GM12878 (cell line): Measurements from ENCODE around the gene FSCB. TPM values are rescaled to one million over a fixed set of nuclear protein-coding genes. Genes with fewer than 3 reads are reported as not detected.

ENCODE experiments used
- ATAC-seq: fragments of 200-7000 bp; cut with Tn5 transposase; 3 replicates; pipeline ENCODE4 v1.9.1; 2020; ENCODE audit warnings: mild to moderate bottlenecking, moderate library complexity
- BruUV-seq: library from RNA; stranded (reverse); fragments of 400-500 nt; replicated peaks from 2 replicates; lab custom pipeline; 2021; lab: Mats Ljungman, UMichigan
- CTCF ChIA-PET: fragments of 300-600 bp; sonication (Branson Sonifier 250); formaldehyde crosslinking; extraction: SDS; loops from one replicate; lab custom pipeline; 2021; ENCODE audit warnings: inconsistent platforms; lab: Yijun Ruan, JAX
- POLR2A ChIA-PET: fragments of 350-600 bp; formaldehyde crosslinking; extraction: SDS; loops from one replicate; lab custom pipeline; 2021; ENCODE audit warnings: inconsistent platforms; lab: Charles Lee
- RAD21 ChIA-PET: fragments of 300-600 bp; sonication (Branson Sonifier 250); formaldehyde crosslinking; loops from one replicate; lab custom pipeline; 2023; ENCODE audit warnings: antibody characterized with exemption; ENCODE audit not compliant: unreplicated experiment; lab: Charles Lee
- SMC1A ChIA-PET: fragments of 300-600 bp; sonication (Branson Sonifier 250); formaldehyde crosslinking; loops from one replicate; lab custom pipeline; 2023; ENCODE audit not compliant: unreplicated experiment, uncharacterized antibody; lab: Charles Lee
- DNase-seq: peaks from one replicate; pipeline ENCODE4 v3.0.0-alpha.2; 2011; ENCODE audit warnings: low read depth, low spot score
- FAIRE-seq: peaks from 3 replicates; lab custom pipeline; 2011; peaks lifted over from hg19 to GRCh38; lab: Jason Lieb, UNC
- H2AFZ ChIP-seq: 2 replicates; pipeline ENCODE4 v1.6.0; 2011; ENCODE audit warnings: low read depth, low read length, control low read depth; ENCODE audit not compliant: control insufficient read depth
- H3K27ac ChIP-seq: 2 replicates; pipeline ENCODE4 v1.5.1; 2011; ENCODE audit warnings: control low read depth; ENCODE audit not compliant: control insufficient read depth, insufficient read depth
- H3K27me3 ChIP-seq, 2 experiments: replicated peaks in 1 of 2; 2 replicates each; pipeline versions ENCODE4 v1.6.0 to v1.6.1; 2011; ENCODE audit warnings: low read length in 1 of 2; ENCODE audit not compliant: control insufficient read depth in 2 of 2, insufficient read depth in 2 of 2
- H3K36me3 ChIP-seq, 2 experiments: 2 replicates each; pipeline ENCODE4 v1.5.1; 2011; ENCODE audit warnings: low read length in 1 of 2; ENCODE audit not compliant: control insufficient read depth in 2 of 2, insufficient read depth in 2 of 2
- H3K4me1 ChIP-seq: 2 replicates; pipeline ENCODE4 v1.6.1; 2011; ENCODE audit warnings: mild to moderate bottlenecking, low read length, moderate library complexity, mixed read lengths; ENCODE audit not compliant: control insufficient read depth, insufficient read depth
- H3K4me2 ChIP-seq: 2 replicates; pipeline ENCODE4 v1.6.0; 2011; ENCODE audit warnings: control low read depth; ENCODE audit not compliant: control insufficient read depth, insufficient read depth
- H3K4me3 ChIP-seq: fragments of 200-600 bp; sonication (generic); 2 replicates; pipeline ENCODE4 v1.5.1; 2016
- H3K79me2 ChIP-seq: 2 replicates; pipeline ENCODE4 v1.6.0; 2011; ENCODE audit warnings: low read length; ENCODE audit not compliant: control insufficient read depth, insufficient read depth
- H3K9ac ChIP-seq: 2 replicates; pipeline ENCODE4 v1.8.0; 2011; ENCODE audit warnings: low read length, control low read depth, mixed read lengths; ENCODE audit not compliant: control insufficient read depth, insufficient read depth
- H3K9me3 ChIP-seq: replicated peaks from 3 replicates; pipeline ENCODE4 v1.5.1; 2011; ENCODE audit warnings: mild to moderate bottlenecking, low read length; ENCODE audit not compliant: control insufficient read depth, insufficient read depth
- H4K20me1 ChIP-seq: 2 replicates; pipeline ENCODE4 v1.6.0; 2011; ENCODE audit not compliant: control insufficient read depth, insufficient read depth
- BMI1 ChIP-seq: fragments of 450-650 bp; IDR thresholded peaks from 2 replicates; pipeline ENCODE4 v1.6.1; 2016; ENCODE audit warnings: mild to moderate bottlenecking, moderate library complexity, borderline replicate concordance
- BRCA1 ChIP-seq: IDR thresholded peaks from 2 replicates; pipeline ENCODE4 v1.6.1; 2011; ENCODE audit warnings: low read depth, low read length, improper control_type of control experiment
- CHD4 ChIP-seq: fragments of 200-600 bp; sonication (generic); IDR thresholded peaks from 2 replicates; pipeline ENCODE4 v1.6.1; 2016; ENCODE audit warnings: mild to moderate bottlenecking
- CREM ChIP-seq: IDR thresholded peaks from 2 replicates; pipeline ENCODE4 v1.6.1; 2014; ENCODE audit warnings: antibody characterized with exemption, low read depth
- ESRRA ChIP-seq: IDR thresholded peaks from 2 replicates; pipeline ENCODE4 v1.6.1; 2012; ENCODE audit warnings: mild to moderate bottlenecking, low read length, improper control_type of control experiment
- FOS ChIP-seq: IDR thresholded peaks from 3 replicates; pipeline ENCODE4 v1.6.1; 2011; ENCODE audit warnings: borderline replicate concordance; ENCODE audit not compliant: insufficient read length; ENCODE audit errors: extremely low read depth
- FOXK2 ChIP-seq: fragments of 450-650 bp; IDR thresholded peaks from 2 replicates; pipeline ENCODE4 v1.6.1; 2017; ENCODE audit warnings: mild to moderate bottlenecking, moderate library complexity
- GATAD2B ChIP-seq: fragments of 450-650 bp; conservative IDR thresholded peaks from 2 replicates; pipeline ENCODE4 v1.6.1; 2017; ENCODE audit warnings: low read depth, mild to moderate bottlenecking, moderate library complexity
- HDAC2 ChIP-seq: fragments of 200-600 bp; sonication (generic); IDR thresholded peaks from 2 replicates; pipeline ENCODE4 v1.6.1; 2017
- KDM1A ChIP-seq: fragments of 200-600 bp; sonication (generic); IDR thresholded peaks from 2 replicates; pipeline ENCODE4 v1.6.1; 2016; ENCODE audit warnings: borderline replicate concordance
- MLLT1 ChIP-seq: fragments of 450-650 bp; IDR thresholded peaks from 2 replicates; pipeline ENCODE4 v1.6.1; 2016; ENCODE audit warnings: mild to moderate bottlenecking
- RELA ChIP-seq: fragments of 450-650 bp; IDR thresholded peaks from 2 replicates; pipeline ENCODE4 v1.8.0; 2014; ENCODE audit warnings: borderline replicate concordance; ENCODE audit not compliant: partially characterized antibody
- RFX5 ChIP-seq: IDR thresholded peaks from 2 replicates; pipeline ENCODE4 v1.6.1; 2011; ENCODE audit warnings: low read depth, low read length, improper control_type of control experiment
- SMAD1 ChIP-seq: fragments of 450-650 bp; IDR thresholded peaks from 2 replicates; pipeline ENCODE4 v1.6.1; 2018; ENCODE audit warnings: mild to moderate bottlenecking, low read depth; ENCODE audit not compliant: partially characterized antibody
- WGBS: methylation state at CpG from one replicate; pipeline ENCODE4 v1.1.6; 2016; ENCODE audit warnings: low lambda C conversion rate; ENCODE audit not compliant: insufficient replicate concordance, insufficient coverage; ENCODE audit errors: missing lambda C conversion rate; 5-methylcytosine and 5-hydroxymethylcytosine counted together
- in situ Hi-C: fragments of 300-500 bp; cut with MboI; formaldehyde crosslinking; loops from 9 replicates; pipeline ENCODE4 v1.14.3; 2018; ENCODE audit warnings: mixed read lengths
- intact Hi-C: fragments of 100-400 bp; cut with micrococcal nuclease; formaldehyde crosslinking; loops from one replicate; pipeline ENCODE4 v1.14.2; 2022; ENCODE audit not compliant: unreplicated experiment
- polyA plus RNA-seq, 11 experiments: library from polyadenylated mRNA; depleted of rRNA in 4 of 11; unstranded in 6 of 11; stranded (reverse) in 5 of 11; fragments of >200 nt; fragmentation: Nextera tagmentation in 4 of 11; fragmentation: Illumina TruSeq in 1 of 11; extraction: Ambion mirVana in 4 of 11; extraction: Trizol in 1 of 11; gene quantifications; 1 replicate in 1 of 11; 2 replicates in 10 of 11; pipeline versions ENCODE4 v1.2.1 to v1.2.3, GENCODE V29; 2011 to 2016; ENCODE audit warnings: inconsistent platforms in 2 of 11, missing spikeins in 2 of 11, low read depth in 1 of 11
- total RNA-seq, 4 experiments: library from RNA; depleted of rRNA in 3 of 4; stranded (reverse); fragments of >200 nt in 3 of 4; fragmentation: Illumina TruSeq in 1 of 4; extraction: Trizol in 1 of 4; gene quantifications; 2 replicates each; pipeline versions ENCODE4 v1.2.1 to v1.2.3, GENCODE V29; 2013 to 2021
- TF ChIP-seq, protein P1 (sequence below): fragments of 450-650 bp; conservative IDR thresholded peaks from 2 replicates; pipeline ENCODE4 v1.6.1; 2017; ENCODE audit warnings: mild to moderate bottlenecking, moderate library complexity

Gene FSCB
- total and polyA plus RNA-seq, 10 of the 15 experiments (the other 5 are each of a cell fraction or from before 2014, with no cell fraction given): not detected

GRCh38 chr14:44468771-44469170, 38.3 kb downstream of the FSCB start (continued):
- no peak for TF ChIP-seq MLLT1

DNA sequence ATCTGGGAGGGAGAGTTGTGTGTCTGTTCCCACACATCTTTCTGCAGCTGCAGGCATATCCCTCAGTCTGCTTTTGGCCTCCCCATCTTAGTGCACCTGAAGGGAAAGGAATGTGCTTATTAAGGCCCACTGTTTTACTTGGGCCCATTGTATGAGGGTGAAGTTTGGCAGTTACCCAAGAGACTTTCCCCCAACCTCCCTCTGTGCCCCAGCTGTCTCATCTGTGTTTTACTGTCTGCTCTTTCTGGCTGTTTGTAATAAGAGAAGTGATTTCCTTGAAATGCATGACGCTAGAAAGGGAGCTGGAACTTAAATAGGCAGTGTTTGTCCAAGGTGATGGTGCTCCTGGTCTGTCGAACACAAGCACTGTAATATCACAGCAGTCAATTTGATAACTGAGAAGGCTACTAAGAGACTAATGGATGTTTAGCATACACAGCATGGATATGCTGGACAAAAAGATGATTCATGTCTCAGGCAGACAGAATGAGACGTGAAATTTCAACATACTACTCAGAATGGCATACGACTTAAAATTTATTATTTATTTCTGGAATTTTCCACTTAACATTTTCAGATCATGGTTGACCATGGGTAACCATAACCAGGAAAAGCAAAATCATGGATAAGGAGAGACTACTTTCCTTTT, 43.6 kb downstream of the FSCB start:
- intact Hi-C loops (no loop called here), in situ Hi-C loops (no loop called here)
- ChIA-PET POLR2A (no interaction called here), RAD21 (no interaction called here), CTCF (no interaction called here), SMC1A (no interaction called here)
- no peaks in the 10 kb centered on the region for H3K4me1 ChIP-seq
- H3K79me2 ChIP-seq: no peaks in the 10 kb centered on the region
- H2AFZ ChIP-seq: no peak overlapping the region
- DNase-seq: no peak
- no peaks in the 10 kb centered on the region for H4K20me1 ChIP-seq
- no peaks in the 10 kb centered on the region for H3K9me3 ChIP-seq
- WGBS: 31% methylated on average over 4 of the region's 4 CpGs
- ATAC-seq: no peak
- BruUV-seq: no TSS peak
- no peak for FAIRE-seq
- H3K4me2 ChIP-seq: no peak overlapping the region
- no peaks in the 10 kb centered on the region for H3K27me3 ChIP-seq
- no peak overlapping the region for H3K4me3 ChIP-seq
- no peak for TF ChIP-seq ESRRA
- no peak overlapping the region for H3K9ac ChIP-seq
- H3K36me3 ChIP-seq: no peaks in the 10 kb centered on the region
- no peak overlapping the region for H3K27ac ChIP-seq

- no peak for DNase-seq
- intact Hi-C loops (no loop called here), in situ Hi-C loops (no loop called here)
- ATAC-seq: no peak
- no peak for TF ChIP-seq CREM
- no peak for TF ChIP-seq RFX5
- TF ChIP-seq KDM1A: no peak
- TF ChIP-seq CHD4: no peak
- TF ChIP-seq FOS: no peak
- no peak for TF ChIP-seq HDAC2
- TF ChIP-seq RELA: no peak
- no peak for TF ChIP-seq BMI1
- TF ChIP-seq BRCA1: no peak
- TF ChIP-seq FOXK2: no peak
- TF ChIP-seq GATAD2B: no peak
- TF ChIP-seq, protein P1, sequence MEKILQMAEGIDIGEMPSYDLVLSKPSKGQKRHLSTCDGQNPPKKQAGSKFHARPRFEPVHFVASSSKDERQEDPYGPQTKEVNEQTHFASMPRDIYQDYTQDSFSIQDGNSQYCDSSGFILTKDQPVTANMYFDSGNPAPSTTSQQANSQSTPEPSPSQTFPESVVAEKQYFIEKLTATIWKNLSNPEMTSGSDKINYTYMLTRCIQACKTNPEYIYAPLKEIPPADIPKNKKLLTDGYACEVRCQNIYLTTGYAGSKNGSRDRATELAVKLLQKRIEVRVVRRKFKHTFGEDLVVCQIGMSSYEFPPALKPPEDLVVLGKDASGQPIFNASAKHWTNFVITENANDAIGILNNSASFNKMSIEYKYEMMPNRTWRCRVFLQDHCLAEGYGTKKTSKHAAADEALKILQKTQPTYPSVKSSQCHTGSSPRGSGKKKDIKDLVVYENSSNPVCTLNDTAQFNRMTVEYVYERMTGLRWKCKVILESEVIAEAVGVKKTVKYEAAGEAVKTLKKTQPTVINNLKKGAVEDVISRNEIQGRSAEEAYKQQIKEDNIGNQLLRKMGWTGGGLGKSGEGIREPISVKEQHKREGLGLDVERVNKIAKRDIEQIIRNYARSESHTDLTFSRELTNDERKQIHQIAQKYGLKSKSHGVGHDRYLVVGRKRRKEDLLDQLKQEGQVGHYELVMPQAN: no peak
- no peak for TF ChIP-seq SMAD1
- CTCF ChIA-PET: no interaction called here
- Histone ChIP-seq H3K4me1 (no peaks in the 10 kb centered on the region), H4K20me1 (no peaks in the 10 kb centered on the region), H3K4me3 (no peak overlapping the region), H3K36me3 (no peaks in the 10 kb centered on the region), H3K9ac (no peak overlapping the region), H3K4me2 (no peak overlapping the region), H3K27ac (no peak overlapping the region), H3K79me2 (no peaks in the 10 kb centered on the region), H2AFZ (no peak overlapping the region), H3K27me3 (no peaks in the 10 kb centered on the region), H3K9me3 (no peaks in the 10 kb centered on the region)
- BruUV-seq: no TSS peak
- POLR2A ChIA-PET: no interaction called here
- RAD21 ChIA-PET: no interaction called here
- WGBS: 33% methylated on average over 1 of the region's 1 CpG
- SMC1A ChIA-PET: no interaction called here
- no peak for FAIRE-seq
Observed at GRCh38 chr14:44462381-44462780, 44.7 kb downstream of the FSCB start.
